Trophoblast cell (in vitro differentiated cells and primary cell): ENCODE results near the gene DNAJC6.
A peak's percentile ranks its signal among the peaks of the same experiment; 100 is the strongest.

Experiments
- DNase-seq, 2 donors: peaks; one replicate each; pipeline ENCODE4 v3.0.0-alpha.2; 2016
- H2AFZ ChIP-seq: 2 replicates; pipeline ENCODE4 v1.6.1; 2013; ENCODE audit warnings: low read length, moderate library complexity, mild to moderate bottlenecking; ENCODE audit not compliant: insufficient read depth, poor library complexity
- H2AK5ac ChIP-seq: 2 replicates; pipeline ENCODE4 v1.6.1; 2013; ENCODE audit warnings: mild to moderate bottlenecking, low read length
- H2BK120ac ChIP-seq: 2 replicates; pipeline ENCODE4 v1.6.1; 2013; ENCODE audit warnings: low read length, mild to moderate bottlenecking, moderate library complexity; ENCODE audit not compliant: insufficient read depth, poor library complexity
- H2BK12ac ChIP-seq: 2 replicates; pipeline ENCODE4 v1.6.1; 2013; ENCODE audit warnings: mild to moderate bottlenecking, low read length, moderate library complexity
- H2BK5ac ChIP-seq: 2 replicates; pipeline ENCODE4 v1.6.1; 2013; ENCODE audit warnings: low read length, low read depth, moderate library complexity, mild to moderate bottlenecking; ENCODE audit not compliant: poor library complexity
- H3K14ac ChIP-seq: 2 replicates; pipeline ENCODE4 v1.6.1; 2013; ENCODE audit warnings: mild to moderate bottlenecking, low read length
- H3K18ac ChIP-seq: 2 replicates; pipeline ENCODE4 v1.6.1; 2013; ENCODE audit warnings: mild to moderate bottlenecking, low read length
- H3K23ac ChIP-seq: 2 replicates; pipeline ENCODE4 v1.6.1; 2013; ENCODE audit warnings: low read length
- H3K27ac ChIP-seq: 2 replicates; pipeline ENCODE4 v1.5.1; 2013; ENCODE audit warnings: low read depth, mild to moderate bottlenecking, inconsistent platforms, low read length, moderate library complexity
- H3K27me3 ChIP-seq: 2 replicates; pipeline ENCODE4 v1.6.1; 2013; ENCODE audit warnings: inconsistent platforms, mild to moderate bottlenecking, low read length, moderate library complexity; ENCODE audit not compliant: insufficient read depth
- H3K36me3 ChIP-seq, 2 experiments: 1 replicate in 1 of 2; 2 replicates in 1 of 2; pipeline ENCODE4 v1.6.1; 2013; ENCODE audit warnings: low read length in 2 of 2, mild to moderate bottlenecking in 2 of 2, moderate library complexity in 1 of 2; ENCODE audit not compliant: insufficient read depth in 2 of 2, control insufficient read depth in 1 of 2
- H3K4ac ChIP-seq: 2 replicates; pipeline ENCODE4 v1.6.1; 2013; ENCODE audit warnings: low read depth, mild to moderate bottlenecking, low read length, moderate library complexity
- H3K4me1 ChIP-seq, 2 experiments: 1 replicate in 1 of 2; 2 replicates in 1 of 2; pipeline ENCODE4 v1.6.1; 2013; ENCODE audit warnings: low read length in 2 of 2, mild to moderate bottlenecking in 2 of 2, moderate library complexity in 1 of 2; ENCODE audit not compliant: insufficient read depth in 2 of 2, control insufficient read depth in 1 of 2
- H3K4me2 ChIP-seq: 2 replicates; pipeline ENCODE4 v1.6.1; 2013; ENCODE audit warnings: inconsistent platforms, mild to moderate bottlenecking, low read length, moderate library complexity
- H3K4me3 ChIP-seq: 2 replicates; pipeline ENCODE4 v1.5.1; 2013; ENCODE audit warnings: mild to moderate bottlenecking, low read depth, low read length, inconsistent platforms
- H3K79me1 ChIP-seq: one replicate; pipeline ENCODE4 v1.6.1; 2013; ENCODE audit warnings: low read length
- H3K79me2 ChIP-seq: 2 replicates; pipeline ENCODE4 v1.6.1; 2013; ENCODE audit warnings: low read length, mild to moderate bottlenecking; ENCODE audit not compliant: control insufficient read depth, insufficient read depth, poor library complexity
- H3K9ac ChIP-seq: 2 replicates; pipeline ENCODE4 v1.6.1; 2013; ENCODE audit warnings: mild to moderate bottlenecking, low read length
- H3K9me3 ChIP-seq: 2 replicates; pipeline ENCODE4 v1.6.1; 2013; ENCODE audit warnings: low read depth, mild to moderate bottlenecking, control low read depth, inconsistent platforms, low read length; ENCODE audit not compliant: insufficient read depth
- H4K12ac ChIP-seq: 2 replicates; pipeline ENCODE4 v1.6.1; 2013; ENCODE audit warnings: low read depth, mild to moderate bottlenecking, low read length, moderate library complexity
- H4K8ac ChIP-seq: 2 replicates; pipeline ENCODE4 v1.6.1; 2013; ENCODE audit warnings: low read depth, mild to moderate bottlenecking, low read length, moderate library complexity
- H4K91ac ChIP-seq: one replicate; pipeline ENCODE4 v1.6.1; 2013; ENCODE audit warnings: low read depth, mild to moderate bottlenecking, low read length, moderate library complexity
- WGBS: extraction: QIAGEN DNeasy Blood & Tissue Kit; methylation state at CpG from one replicate; pipeline ENCODE4 v1.1.7; 2013; ENCODE audit warnings: missing lambda C conversion rate; ENCODE audit not compliant: insufficient read length, insufficient coverage; ENCODE audit errors: extremely low coverage; 5-methylcytosine and 5-hydroxymethylcytosine counted together

DNAJC6 gene

DNA sequence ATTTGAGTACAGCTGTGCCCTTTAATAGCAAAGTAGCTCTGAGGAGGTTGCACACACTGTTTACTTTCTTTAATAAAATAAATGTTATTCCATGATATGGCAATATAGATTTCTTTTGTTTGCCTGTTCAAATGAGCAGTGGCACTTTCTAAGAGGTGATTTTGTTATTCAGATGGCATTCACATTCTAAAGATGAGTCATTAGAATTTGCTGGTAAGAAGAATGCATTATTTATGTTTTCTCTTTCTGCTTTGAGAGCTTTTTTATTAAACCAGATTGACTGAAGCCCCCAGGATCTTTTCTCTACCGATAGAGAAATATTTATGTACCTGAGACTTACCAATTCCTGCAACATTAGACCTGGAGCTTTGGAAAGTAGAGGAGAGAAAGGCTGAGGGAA, 100.0 kb downstream of the DNAJC6 start:
- Histone ChIP-seq H3K14ac (no peak overlapping the region), H4K12ac (no peak overlapping the region), H2AK5ac (no peak overlapping the region), H3K9ac (no peak overlapping the region), H3K79me2 (no peaks in the 10 kb centered on the region), H3K18ac (no peak overlapping the region), H3K9me3 (no peaks in the 10 kb centered on the region), H3K4me3 (no peak overlapping the region), H3K23ac (no peak overlapping the region), H3K4ac (no peak overlapping the region), H3K36me3 (peaks cover 6 to 11% of the 10 kb centered on the region in 2 experiments), H2BK12ac (no peak overlapping the region), H3K27me3 (no peaks in the 10 kb centered on the region), H3K4me2 (no peak overlapping the region), H2AFZ (no peak overlapping the region), H3K4me1 (peaks cover 2 to 7% of the 10 kb centered on the region in 2 experiments), H4K91ac (no peak overlapping the region), H4K8ac (no peak overlapping the region), H2BK120ac (no peak overlapping the region), H3K79me1 (no peaks in the 10 kb centered on the region), H2BK5ac (no peak overlapping the region), H3K27ac (no peak overlapping the region)
- WGBS: no CpG with 5 or more reads among the region's 1 CpG
- DNase-seq: no peak

DNA sequence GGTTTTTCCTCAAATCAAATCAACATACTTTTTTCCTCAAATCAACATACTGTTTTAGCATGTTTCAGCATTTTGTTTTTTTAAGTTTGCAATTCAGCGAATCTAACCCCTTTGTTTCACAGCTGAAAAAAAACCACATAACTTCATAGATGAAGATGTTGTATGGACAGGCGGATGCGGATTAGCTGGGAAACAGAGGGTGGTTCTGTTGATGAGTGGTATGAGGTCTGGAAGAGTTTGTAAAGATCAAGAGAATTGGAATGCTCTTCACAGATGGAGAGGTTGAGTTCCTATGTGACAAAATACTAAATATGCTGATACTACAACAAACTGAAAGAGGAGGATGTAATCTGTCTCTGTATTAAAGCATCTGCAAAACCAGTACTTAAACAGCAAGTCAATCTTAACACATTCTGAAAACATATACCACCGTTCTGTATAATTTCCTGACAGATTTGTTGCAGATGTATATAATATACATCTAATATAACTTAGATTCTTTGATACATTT, 100.5 kb downstream of the DNAJC6 start:
- H3K27ac ChIP-seq: no peak overlapping the region
- no peak overlapping the region for H2BK12ac ChIP-seq
- H3K9me3 ChIP-seq: no peaks in the 10 kb centered on the region
- no peak overlapping the region for H3K4me3 ChIP-seq
- no peak overlapping the region for H3K9ac ChIP-seq
- H2AK5ac ChIP-seq: no peak overlapping the region
- H4K12ac ChIP-seq: no peak overlapping the region
- H3K4me2 ChIP-seq: no peak overlapping the region
- H4K8ac ChIP-seq: no peak overlapping the region
- no peak overlapping the region for H2AFZ ChIP-seq
- no peak for DNase-seq
- H4K91ac ChIP-seq: no peak overlapping the region
- no CpG with 5 or more reads among the region's 4 CpGs for WGBS
- no peak overlapping the region for H3K14ac ChIP-seq
- no peaks in the 10 kb centered on the region for H3K79me1 ChIP-seq
- H3K36me3 ChIP-seq: peaks cover 6 to 11% of the 10 kb centered on the region in 2 experiments
- no peaks in the 10 kb centered on the region for H3K27me3 ChIP-seq
- H3K4me1 ChIP-seq: peaks cover 2 to 7% of the 10 kb centered on the region in 2 experiments
- H3K18ac ChIP-seq: no peak overlapping the region
- H3K23ac ChIP-seq: no peak overlapping the region
- no peak overlapping the region for H3K4ac ChIP-seq
- no peak overlapping the region for H2BK120ac ChIP-seq
- H3K79me2 ChIP-seq: no peaks in the 10 kb centered on the region
- no peak overlapping the region for H2BK5ac ChIP-seq

DNA sequence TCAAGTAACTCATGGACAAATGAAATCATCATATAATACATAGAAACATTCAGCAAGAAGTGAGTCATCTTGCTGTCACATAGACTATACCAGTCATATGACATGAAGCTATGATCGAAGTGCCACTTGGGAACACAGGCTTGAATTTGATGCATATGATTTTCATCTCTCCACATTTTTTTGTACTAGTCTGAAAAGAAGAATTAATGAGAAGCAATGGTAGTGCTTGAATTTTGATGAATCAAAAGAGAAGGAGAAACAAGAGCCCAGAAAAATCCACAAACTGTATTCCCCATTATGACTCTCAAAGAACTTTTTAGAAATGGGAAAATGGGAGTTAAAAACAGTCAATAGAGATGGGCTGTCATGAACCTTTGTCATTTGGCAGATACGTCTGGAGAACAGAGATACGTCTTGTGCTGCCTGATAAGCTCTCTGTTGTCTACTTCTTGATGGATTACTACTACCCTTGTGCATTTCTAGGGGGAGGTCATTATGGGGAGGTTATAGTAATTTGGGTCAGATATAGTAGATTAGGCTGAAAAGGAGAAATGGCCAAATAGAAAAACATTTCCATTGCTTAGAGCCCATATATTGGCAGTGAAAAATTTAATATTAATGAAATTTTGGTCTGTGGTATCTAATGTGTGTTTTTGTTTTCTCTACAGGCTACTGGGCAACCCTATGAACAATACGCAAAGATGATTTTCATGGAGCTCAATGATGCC, 103.1 kb downstream of the DNAJC6 start:
- no peak overlapping the region for H4K8ac ChIP-seq
- no peaks in the 10 kb centered on the region for H3K79me2 ChIP-seq
- peaks cover 2 to 13% of the 10 kb centered on the region in 2 experiments for H3K4me1 ChIP-seq
- H2BK120ac ChIP-seq: no peak overlapping the region
- H3K23ac ChIP-seq: no peak overlapping the region
- no peak overlapping the region for H3K18ac ChIP-seq
- H2BK12ac ChIP-seq: no peak overlapping the region
- no peak overlapping the region for H4K12ac ChIP-seq
- no peaks in the 10 kb centered on the region for H3K27me3 ChIP-seq
- no peak for DNase-seq
- no peak overlapping the region for H2BK5ac ChIP-seq
- H3K4me3 ChIP-seq: no peak overlapping the region
- no peak overlapping the region for H3K4me2 ChIP-seq
- H3K14ac ChIP-seq: no peak overlapping the region
- peaks cover 4% of the 10 kb centered on the region in 2 experiments for H3K36me3 ChIP-seq
- WGBS: no CpG with 5 or more reads among the region's 4 CpGs
- no peak overlapping the region for H2AK5ac ChIP-seq
- H3K9ac ChIP-seq: no peak overlapping the region
- no peak overlapping the region for H3K27ac ChIP-seq
- no peaks in the 10 kb centered on the region for H3K9me3 ChIP-seq
- H3K79me1 ChIP-seq: peaks cover 3% of the 10 kb centered on the region
- no peak overlapping the region for H3K4ac ChIP-seq
- no peak overlapping the region for H2AFZ ChIP-seq
- H4K91ac ChIP-seq: no peak overlapping the region

DNA sequence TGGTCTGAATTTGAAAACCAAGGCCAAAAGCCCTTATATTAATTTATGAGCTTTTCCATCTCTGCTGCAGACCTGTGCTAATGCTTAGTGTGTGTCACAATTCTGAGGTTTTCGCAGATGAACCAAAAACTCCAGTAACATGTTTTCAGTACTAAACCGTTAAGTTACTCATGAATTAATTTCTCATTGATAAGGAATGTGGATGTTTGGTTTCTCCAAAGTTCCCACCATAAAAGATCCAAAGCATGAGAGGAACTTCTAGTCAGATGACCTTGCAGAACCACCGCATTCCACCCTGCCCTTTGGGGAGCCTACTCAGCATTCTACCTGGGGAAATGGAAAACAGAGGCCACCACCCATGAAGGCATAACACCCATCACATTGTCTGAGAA, 103.6 kb downstream of the DNAJC6 start:
- WGBS: no CpG with 5 or more reads among the region's 3 CpGs
- peak overlapping the region; percentile 73 for H2BK5ac ChIP-seq

More for the DNA sequence above, 103.6 kb downstream of the DNAJC6 start:
- Histone ChIP-seq H2AK5ac (no peak overlapping the region), H3K79me1 (peaks cover 4% of the 10 kb centered on the region), H2AFZ (no peak overlapping the region), H2BK120ac (peak overlapping the region; percentile 60), H3K27me3 (no peaks in the 10 kb centered on the region), H3K23ac (no peak overlapping the region), H3K18ac (no peak overlapping the region), H4K8ac (no peak overlapping the region), H4K12ac (no peak overlapping the region), H4K91ac (no peak overlapping the region), H3K14ac (no peak overlapping the region), H3K9me3 (no peaks in the 10 kb centered on the region), H3K79me2 (no peaks in the 10 kb centered on the region), H3K36me3 (peaks cover 4% of the 10 kb centered on the region in 2 experiments), H3K27ac (peak overlapping the region; percentile 22), H2BK12ac (no peak overlapping the region), H3K4me3 (no peak overlapping the region), H3K4ac (no peak overlapping the region), H3K4me2 (no peak overlapping the region), H3K9ac (no peak overlapping the region), H3K4me1 (peaks cover 2 to 13% of the 10 kb centered on the region in 2 experiments)
- DNase-seq: no peak
